HepG2 (cell line): ENCODE data around the gene IRF2BPL. TPM values are rescaled to one million over a fixed set of nuclear protein-coding genes. Genes with fewer than 3 reads are reported as not detected.

Source experiments
- GRHL1 ChIP-seq: sonication (generic); formaldehyde crosslinking; conservative IDR thresholded peaks from 2 replicates; pipeline ENCODE4 v1.8.0; 2022; ENCODE audit warnings: missing genetic modification reagents
- HNRNPLL ChIP-seq: fragments of 200-400 bp; formaldehyde crosslinking; IDR thresholded peaks from 2 replicates; pipeline ENCODE4 v1.6.1; 2017; ENCODE audit warnings: mild to moderate bottlenecking, low read depth, low read length; ENCODE audit not compliant: poor library complexity, severe bottlenecking
- IRF9 ChIP-seq: sonication (generic); formaldehyde crosslinking; IDR thresholded peaks from 2 replicates; pipeline ENCODE4 v1.8.0; 2022; ENCODE audit warnings: missing genetic modification reagents, mild to moderate bottlenecking, borderline replicate concordance
- KLF6 ChIP-seq: IDR thresholded peaks from 2 replicates; pipeline ENCODE4 v1.8.0; 2016; ENCODE audit warnings: missing biosample characterization, missing genetic modification reagents
- MYC ChIP-seq: sonication (generic); formaldehyde crosslinking; IDR thresholded peaks from 2 replicates; pipeline ENCODE4 v1.9.0; 2021; ENCODE audit warnings: missing genetic modification reagents, borderline replicate concordance
- PHF8 ChIP-seq: sonication (generic); formaldehyde crosslinking; IDR thresholded peaks from 2 replicates; pipeline ENCODE4 v1.5.0; 2020; ENCODE audit warnings: missing genetic modification reagents
- PITX1 ChIP-seq: sonication (generic); formaldehyde crosslinking; IDR thresholded peaks from 2 replicates; pipeline ENCODE4 v1.5.1; 2020; ENCODE audit warnings: mild to moderate bottlenecking, missing genetic modification reagents
- RAD51 ChIP-seq: fragments of 450-650 bp; IDR thresholded peaks from 2 replicates; pipeline ENCODE4 v1.6.1; 2016; ENCODE audit warnings: borderline replicate concordance
- SOX6 ChIP-seq, 2 experiments: fragments of 450-650 bp in 1 of 2; sonication (generic) in 1 of 2; formaldehyde crosslinking in 1 of 2; IDR thresholded peaks; 2 replicates each; pipeline versions ENCODE4 v1.4.0 to v1.6.1; 2017 to 2020; ENCODE audit warnings: antibody characterized with exemption in 1 of 2, mild to moderate bottlenecking in 1 of 2, missing genetic modification reagents in 1 of 2
- SPEN ChIP-seq: sonication (generic); formaldehyde crosslinking; IDR thresholded peaks from 2 replicates; pipeline ENCODE4 v1.5.1; 2020; ENCODE audit warnings: low read depth, mild to moderate bottlenecking, missing genetic modification reagents
- XBP1 ChIP-seq: sonication (generic); formaldehyde crosslinking; IDR thresholded peaks from 2 replicates; pipeline ENCODE4 v1.5.0; 2020; ENCODE audit warnings: missing genetic modification reagents
- ZNF12 ChIP-seq: sonication (generic); formaldehyde crosslinking; IDR thresholded peaks from 2 replicates; pipeline ENCODE4 v1.5.0; 2020; ENCODE audit warnings: missing genetic modification reagents
- ZNF263 ChIP-seq: sonication (generic); formaldehyde crosslinking; IDR thresholded peaks from 2 replicates; pipeline ENCODE4 v1.4.0; 2020; ENCODE audit warnings: missing genetic modification reagents
- ZNF383 ChIP-seq: sonication (generic); formaldehyde crosslinking; IDR thresholded peaks from 2 replicates; pipeline ENCODE4 v1.4.0; 2020; ENCODE audit warnings: missing genetic modification reagents, mild to moderate bottlenecking, borderline replicate concordance
- ZNF414 ChIP-seq: sonication (generic); formaldehyde crosslinking; IDR thresholded peaks from 2 replicates; pipeline ENCODE4 v1.5.0; 2020; ENCODE audit warnings: missing genetic modification reagents
- ZUFSP ChIP-seq: sonication (generic); formaldehyde crosslinking; IDR thresholded peaks from 2 replicates; pipeline ENCODE4 v1.9.0; 2021; ENCODE audit warnings: missing genetic modification reagents, mild to moderate bottlenecking, borderline replicate concordance
- polyA plus RNA-seq, 8 experiments: library from polyadenylated mRNA; depleted of rRNA in 3 of 8; stranded (reverse) in 7 of 8; unstranded in 1 of 8; fragments of >200 nt; fragmentation: Illumina TruSeq in 4 of 8; extraction: Trizol in 4 of 8; gene quantifications; 2 replicates each; pipeline versions ENCODE4 v1.2.1 to v1.2.3, GENCODE V29; 2011 to 2016; ENCODE audit warnings: low read depth in 4 of 8, missing spikeins in 1 of 8, mixed read lengths in 1 of 8; ENCODE audit not compliant: insufficient read depth in 1 of 8
- total RNA-seq, 5 experiments: library from RNA; depleted of rRNA; stranded (reverse); fragments of >200 nt; fragmentation: Illumina TruSeq; extraction: Trizol; gene quantifications; 2 replicates each; pipeline ENCODE4 v1.2.3, GENCODE V29; 2016; ENCODE audit warnings: low read depth in 1 of 5
- TF ChIP-seq, protein P1 (sequence below): sonication (generic); formaldehyde crosslinking; IDR thresholded peaks from 2 replicates; pipeline ENCODE4 v1.8.0; 2022; ENCODE audit warnings: low read depth, missing genetic modification reagents
- TF ChIP-seq, protein P2 (sequence below): sonication (generic); formaldehyde crosslinking; IDR thresholded peaks from 2 replicates; pipeline ENCODE4 v1.5.0; 2020; ENCODE audit warnings: mild to moderate bottlenecking, missing genetic modification reagents

The IRF2BPL gene
- total and polyA plus RNA-seq, 2 of the 13 experiments (the other 11 are each of a cell fraction or from before 2014, with no cell fraction given) = 6.6 to 8.4 TPM

- no peak for TF ChIP-seq HNRNPLL
- TF ChIP-seq PHF8 (CRISPR knock-in tag) = 0 out of 2 replicates have a peak, but pooled peaks have one; percentile 30
- TF ChIP-seq RAD51 = peak; percentile 49; the same call in 1 of the 2 replicates
- TF ChIP-seq ZNF383 = no peak
- no peak for TF ChIP-seq ZNF414 (CRISPR knock-in tag)
- TF ChIP-seq, protein P1, sequence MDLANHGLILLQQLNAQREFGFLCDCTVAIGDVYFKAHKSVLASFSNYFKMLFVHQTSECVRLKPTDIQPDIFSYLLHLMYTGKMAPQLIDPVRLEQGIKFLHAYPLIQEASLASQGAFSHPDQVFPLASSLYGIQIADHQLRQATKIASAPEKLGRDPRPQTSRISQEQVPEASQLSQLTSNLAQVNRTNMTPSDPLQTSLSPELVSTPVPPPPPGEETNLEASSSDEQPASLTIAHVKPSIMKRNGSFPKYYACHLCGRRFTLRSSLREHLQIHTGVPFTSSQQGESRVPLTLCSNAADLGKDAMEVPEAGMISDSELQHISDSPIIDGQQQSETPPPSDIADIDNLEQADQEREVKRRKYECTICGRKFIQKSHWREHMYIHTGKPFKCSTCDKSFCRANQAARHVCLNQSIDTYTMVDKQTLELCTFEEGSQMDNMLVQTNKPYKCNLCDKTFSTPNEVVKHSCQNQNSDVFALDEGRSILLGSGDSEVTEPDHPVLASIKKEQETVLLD (CRISPR knock-in tag) = no peak
- TF ChIP-seq IRF9 = peak; percentile 54; the same call in 1 of the 2 replicates
- no peak for TF ChIP-seq ZUFSP (CRISPR knock-in tag)
- TF ChIP-seq SPEN = peak; percentile 49; the same call in 1 of the 2 replicates
- no peak for TF ChIP-seq KLF6
- TF ChIP-seq, protein P2, sequence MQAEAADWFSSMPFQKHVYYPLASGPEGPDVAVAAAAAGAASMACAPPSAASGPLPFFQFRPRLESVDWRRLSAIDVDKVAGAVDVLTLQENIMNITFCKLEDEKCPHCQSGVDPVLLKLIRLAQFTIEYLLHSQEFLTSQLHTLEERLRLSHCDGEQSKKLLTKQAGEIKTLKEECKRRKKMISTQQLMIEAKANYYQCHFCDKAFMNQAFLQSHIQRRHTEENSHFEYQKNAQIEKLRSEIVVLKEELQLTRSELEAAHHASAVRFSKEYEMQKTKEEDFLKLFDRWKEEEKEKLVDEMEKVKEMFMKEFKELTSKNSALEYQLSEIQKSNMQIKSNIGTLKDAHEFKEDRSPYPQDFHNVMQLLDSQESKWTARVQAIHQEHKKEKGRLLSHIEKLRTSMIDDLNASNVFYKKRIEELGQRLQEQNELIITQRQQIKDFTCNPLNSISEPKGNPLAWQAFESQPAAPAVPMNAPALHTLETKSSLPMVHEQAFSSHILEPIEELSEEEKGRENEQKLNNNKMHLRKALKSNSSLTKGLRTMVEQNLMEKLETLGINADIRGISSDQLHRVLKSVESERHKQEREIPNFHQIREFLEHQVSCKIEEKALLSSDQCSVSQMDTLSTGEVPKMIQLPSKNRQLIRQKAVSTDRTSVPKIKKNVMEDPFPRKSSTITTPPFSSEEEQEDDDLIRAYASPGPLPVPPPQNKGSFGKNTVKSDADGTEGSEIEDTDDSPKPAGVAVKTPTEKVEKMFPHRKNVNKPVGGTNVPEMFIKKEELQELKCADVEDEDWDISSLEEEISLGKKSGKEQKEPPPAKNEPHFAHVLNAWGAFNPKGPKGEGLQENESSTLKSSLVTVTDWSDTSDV (CRISPR knock-in tag) = no peak
- TF ChIP-seq MYC (CRISPR knock-in tag) = no peak
- TF ChIP-seq PITX1 (CRISPR knock-in tag) = peak; percentile 77
- TF ChIP-seq ZNF263 (CRISPR knock-in tag) = no peak
- TF ChIP-seq GRHL1 = no peak
- TF ChIP-seq SOX6 (IDR thresholded peaks at IDR 0.05) = no peak
- peak; percentile 37; the same call in 1 of the 2 replicates for TF ChIP-seq SOX6 (CRISPR knock-in tag; IDR thresholded peaks at IDR 0.05)
- no peak for TF ChIP-seq XBP1 (CRISPR knock-in tag)
- no peak for TF ChIP-seq ZNF12 (CRISPR knock-in tag)
Observed at GRCh38 chr14:77014004-77014604, 14.4 kb downstream of the IRF2BPL start (continued).
